ENCODE data around the gene CHADL. TPM values are rescaled to one million over a fixed set of nuclear protein-coding genes. Genes with fewer than 3 reads are reported as not detected.

Gene CHADL
- total RNA-seq, 1 donor, result 1.1 TPM

DNA sequence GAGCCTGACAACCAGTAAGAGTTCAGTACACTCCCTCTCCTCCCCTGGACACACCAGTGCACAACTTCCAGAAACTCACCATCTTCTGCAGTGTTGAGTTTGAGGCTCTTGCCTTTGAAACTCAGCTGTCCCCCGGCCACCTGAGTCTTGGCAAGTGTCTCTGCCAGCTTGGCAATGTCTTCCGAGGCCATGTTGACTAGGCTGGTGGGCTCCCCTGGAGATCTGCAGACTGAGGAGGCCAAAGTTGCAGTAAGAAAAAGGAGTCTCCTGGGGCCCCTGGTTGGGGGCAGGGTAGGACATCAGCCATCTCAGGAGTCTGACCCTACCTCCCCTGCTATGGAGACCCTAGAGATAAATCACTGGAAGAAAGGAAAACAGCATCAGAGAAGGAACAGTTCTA is 40.1 kb upstream of the CHADL start:
- TF ChIP-seq, protein P1, sequence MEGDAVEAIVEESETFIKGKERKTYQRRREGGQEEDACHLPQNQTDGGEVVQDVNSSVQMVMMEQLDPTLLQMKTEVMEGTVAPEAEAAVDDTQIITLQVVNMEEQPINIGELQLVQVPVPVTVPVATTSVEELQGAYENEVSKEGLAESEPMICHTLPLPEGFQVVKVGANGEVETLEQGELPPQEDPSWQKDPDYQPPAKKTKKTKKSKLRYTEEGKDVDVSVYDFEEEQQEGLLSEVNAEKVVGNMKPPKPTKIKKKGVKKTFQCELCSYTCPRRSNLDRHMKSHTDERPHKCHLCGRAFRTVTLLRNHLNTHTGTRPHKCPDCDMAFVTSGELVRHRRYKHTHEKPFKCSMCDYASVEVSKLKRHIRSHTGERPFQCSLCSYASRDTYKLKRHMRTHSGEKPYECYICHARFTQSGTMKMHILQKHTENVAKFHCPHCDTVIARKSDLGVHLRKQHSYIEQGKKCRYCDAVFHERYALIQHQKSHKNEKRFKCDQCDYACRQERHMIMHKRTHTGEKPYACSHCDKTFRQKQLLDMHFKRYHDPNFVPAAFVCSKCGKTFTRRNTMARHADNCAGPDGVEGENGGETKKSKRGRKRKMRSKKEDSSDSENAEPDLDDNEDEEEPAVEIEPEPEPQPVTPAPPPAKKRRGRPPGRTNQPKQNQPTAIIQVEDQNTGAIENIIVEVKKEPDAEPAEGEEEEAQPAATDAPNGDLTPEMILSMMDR (IDR thresholded peaks at IDR 0.05; ENCODE audit: extremely low read depth, low read depth, low read length), result no peak

DNA sequence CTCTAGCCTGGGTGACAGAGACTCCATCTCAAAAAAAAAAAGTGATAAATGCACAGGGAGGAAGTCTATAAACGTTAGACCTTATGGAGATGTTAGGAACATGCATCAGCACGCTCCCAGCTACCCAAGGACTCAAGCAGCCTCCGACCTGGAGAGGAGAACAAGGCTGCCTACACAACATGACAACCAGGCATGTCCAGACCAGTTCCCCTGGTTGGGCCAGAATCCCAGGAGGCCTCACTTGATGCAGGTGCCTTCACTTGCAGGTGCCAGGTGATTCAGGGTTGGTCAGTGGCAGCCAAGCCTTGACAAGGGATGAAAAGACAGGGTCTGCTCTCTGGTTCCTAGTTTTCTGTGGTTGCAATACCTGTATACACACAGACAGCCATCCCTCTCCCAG is 39.3 kb upstream of the CHADL start:
- no peak overlapping the region for H3K4me2 ChIP-seq (ENCODE audit: insufficient read depth, low read length)
- no peaks in the 10 kb centered on the region for H3K27me3 ChIP-seq (ENCODE audit: insufficient read depth, low read length)
- TF ChIP-seq, protein P1 (IDR thresholded peaks at IDR 0.05; ENCODE audit: extremely low read depth, low read depth, low read length), result no peak
- H3K36me3 ChIP-seq (ENCODE audit: insufficient read depth, low read length), result peaks cover 80% of the 10 kb centered on the region
- H3K4me3 ChIP-seq (ENCODE audit: insufficient read depth, low read length), result no peak overlapping the region
- DNase-seq (ENCODE audit: insufficient read length, low spot score, missing footprints), result no peak
- no peak overlapping the region for H2AFZ ChIP-seq (ENCODE audit: low read length)
- H3K9me3 ChIP-seq (ENCODE audit: low read depth, low read length), result no peaks in the 10 kb centered on the region
- peaks cover 7% of the 10 kb centered on the region for H4K20me1 ChIP-seq (ENCODE audit: insufficient read depth, low read length)
- H3K27ac ChIP-seq (ENCODE audit: low read depth, low read length), result no peak overlapping the region
- peaks cover 5% of the 10 kb centered on the region for H3K4me1 ChIP-seq (ENCODE audit: insufficient read depth, low read length)
- peaks cover 70% of the 10 kb centered on the region for H3K79me2 ChIP-seq (ENCODE audit: insufficient read depth, low read length)

More for the DNA sequence above, 40.1 kb upstream of the CHADL start:
- peaks cover 9% of the 10 kb centered on the region for H3K4me1 ChIP-seq (ENCODE audit: insufficient read depth, low read length)
- no peak overlapping the region for H2AFZ ChIP-seq (ENCODE audit: low read length)
- peaks cover 70% of the 10 kb centered on the region for H3K79me2 ChIP-seq (ENCODE audit: insufficient read depth, low read length)
- no peak overlapping the region for H3K4me3 ChIP-seq (ENCODE audit: insufficient read depth, low read length)
- H3K4me2 ChIP-seq (ENCODE audit: insufficient read depth, low read length), result no peak overlapping the region
- no peak overlapping the region for H3K27ac ChIP-seq (ENCODE audit: low read depth, low read length)
- peaks cover 73% of the 10 kb centered on the region for H3K36me3 ChIP-seq (ENCODE audit: insufficient read depth, low read length)
- H3K27me3 ChIP-seq (ENCODE audit: insufficient read depth, low read length), result no peaks in the 10 kb centered on the region
- H4K20me1 ChIP-seq (ENCODE audit: insufficient read depth, low read length), result peaks cover 7% of the 10 kb centered on the region
- H3K9me3 ChIP-seq (ENCODE audit: low read depth, low read length), result no peaks in the 10 kb centered on the region
- DNase-seq (ENCODE audit: insufficient read length, low spot score, missing footprints), result no peak

DNA sequence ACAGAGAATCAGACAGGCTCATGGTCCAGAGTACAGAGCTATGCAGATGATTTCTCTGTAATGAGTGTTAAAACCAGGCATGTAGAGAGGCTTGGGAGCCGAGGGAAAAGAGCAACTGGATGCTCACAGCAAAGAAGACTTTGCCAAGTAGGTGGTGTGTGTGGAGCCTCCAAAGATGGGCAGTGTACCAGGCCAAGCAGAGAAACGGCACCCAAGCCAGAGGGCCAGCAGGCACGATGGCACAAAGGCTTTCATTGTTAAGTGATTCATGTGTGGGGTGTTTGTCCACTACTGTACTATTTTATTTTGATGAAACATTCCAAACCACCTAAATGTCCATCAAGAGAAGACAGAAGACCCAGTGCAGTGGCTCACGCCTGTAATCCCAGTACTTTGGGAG is 34.1 kb upstream of the CHADL start:
- Histone ChIP-seq H3K27ac (ENCODE audit: low read depth, low read length) (no peak overlapping the region), H4K20me1 (ENCODE audit: insufficient read depth, low read length) (peaks cover 5% of the 10 kb centered on the region), H3K36me3 (ENCODE audit: insufficient read depth, low read length) (peaks cover 73% of the 10 kb centered on the region), H3K27me3 (ENCODE audit: insufficient read depth, low read length) (no peaks in the 10 kb centered on the region), H3K9me3 (ENCODE audit: low read depth, low read length) (no peaks in the 10 kb centered on the region), H3K79me2 (ENCODE audit: insufficient read depth, low read length) (peaks cover 44% of the 10 kb centered on the region), H3K4me3 (ENCODE audit: insufficient read depth, low read length) (no peak overlapping the region), H3K4me2 (ENCODE audit: insufficient read depth, low read length) (no peak overlapping the region), H3K4me1 (ENCODE audit: insufficient read depth, low read length) (no peaks in the 10 kb centered on the region), H2AFZ (ENCODE audit: low read length) (no peak overlapping the region)
- TF ChIP-seq, protein P1 (IDR thresholded peaks at IDR 0.05; ENCODE audit: extremely low read depth, low read depth, low read length), result no peak
- no peak for DNase-seq (ENCODE audit: insufficient read length, low spot score, missing footprints)

DNA sequence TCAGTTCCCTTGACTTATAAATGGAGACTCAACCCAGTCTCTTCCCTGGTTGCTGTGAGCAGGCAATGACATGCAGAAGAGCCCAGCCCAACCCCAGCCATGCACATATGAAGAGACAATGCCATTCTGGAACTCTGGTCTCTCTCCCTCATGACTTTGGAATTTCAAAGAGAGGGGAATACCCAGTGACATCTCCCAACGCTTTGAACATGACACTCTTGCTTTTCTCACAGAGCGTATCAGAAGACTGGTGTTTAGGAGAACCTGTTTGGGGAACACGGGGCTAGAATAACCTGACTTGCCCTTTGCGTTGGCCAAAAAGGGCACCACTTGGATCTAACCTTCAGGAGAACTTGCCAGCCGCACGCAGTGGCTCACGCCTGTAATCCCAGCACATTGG is 32.4 kb upstream of the CHADL start:
- Histone ChIP-seq H3K79me2 (ENCODE audit: insufficient read depth, low read length) (peaks cover 40% of the 10 kb centered on the region), H3K27me3 (ENCODE audit: insufficient read depth, low read length) (no peaks in the 10 kb centered on the region), H3K4me3 (ENCODE audit: insufficient read depth, low read length) (no peak overlapping the region), H3K36me3 (ENCODE audit: insufficient read depth, low read length) (peaks cover 73% of the 10 kb centered on the region), H3K9me3 (ENCODE audit: low read depth, low read length) (no peaks in the 10 kb centered on the region), H4K20me1 (ENCODE audit: insufficient read depth, low read length) (peaks cover 5% of the 10 kb centered on the region), H3K4me1 (ENCODE audit: insufficient read depth, low read length) (no peaks in the 10 kb centered on the region), H3K4me2 (ENCODE audit: insufficient read depth, low read length) (no peak overlapping the region), H3K27ac (ENCODE audit: low read depth, low read length) (no peak overlapping the region), H2AFZ (ENCODE audit: low read length) (no peak overlapping the region)
- no peak for DNase-seq (ENCODE audit: insufficient read length, low spot score, missing footprints)
- TF ChIP-seq, protein P1 (IDR thresholded peaks at IDR 0.05; ENCODE audit: extremely low read depth, low read depth, low read length), result no peak
